Adrenal gland (tissue), 5 donors: Measurements from ENCODE around the gene DHH.

Experiments
- POLR2A ChIP-seq, 2 donors: fragments of 450-650 bp; IDR thresholded peaks; one replicate each; pipeline ENCODE4 v1.6.1; 2017; ENCODE audit warnings: antibody characterized with exemption in 2 of 2, mild to moderate bottlenecking in 2 of 2, moderate library complexity in 1 of 2
- TF ChIP-seq, protein P1 (sequence below), 6 experiments: fragments of 450-650 bp in 4 of 6; fragments of 200-600 bp in 2 of 6; sonication (generic) in 1 of 6; IDR thresholded peaks; 1 replicate in 5 of 6; 2 replicates in 1 of 6; pipeline versions ENCODE4 v1.5.1 to v1.8.0; 2016 to 2021; ENCODE audit warnings: antibody characterized with exemption in 6 of 6, mild to moderate bottlenecking in 2 of 6, moderate library complexity in 1 of 6
- donor health status: DM: no; HTN: no; CAD: no.

GRCh38 chr12:49138999-49139398 lies 44.4 kb upstream of the DHH start:
- TF ChIP-seq, protein P1, sequence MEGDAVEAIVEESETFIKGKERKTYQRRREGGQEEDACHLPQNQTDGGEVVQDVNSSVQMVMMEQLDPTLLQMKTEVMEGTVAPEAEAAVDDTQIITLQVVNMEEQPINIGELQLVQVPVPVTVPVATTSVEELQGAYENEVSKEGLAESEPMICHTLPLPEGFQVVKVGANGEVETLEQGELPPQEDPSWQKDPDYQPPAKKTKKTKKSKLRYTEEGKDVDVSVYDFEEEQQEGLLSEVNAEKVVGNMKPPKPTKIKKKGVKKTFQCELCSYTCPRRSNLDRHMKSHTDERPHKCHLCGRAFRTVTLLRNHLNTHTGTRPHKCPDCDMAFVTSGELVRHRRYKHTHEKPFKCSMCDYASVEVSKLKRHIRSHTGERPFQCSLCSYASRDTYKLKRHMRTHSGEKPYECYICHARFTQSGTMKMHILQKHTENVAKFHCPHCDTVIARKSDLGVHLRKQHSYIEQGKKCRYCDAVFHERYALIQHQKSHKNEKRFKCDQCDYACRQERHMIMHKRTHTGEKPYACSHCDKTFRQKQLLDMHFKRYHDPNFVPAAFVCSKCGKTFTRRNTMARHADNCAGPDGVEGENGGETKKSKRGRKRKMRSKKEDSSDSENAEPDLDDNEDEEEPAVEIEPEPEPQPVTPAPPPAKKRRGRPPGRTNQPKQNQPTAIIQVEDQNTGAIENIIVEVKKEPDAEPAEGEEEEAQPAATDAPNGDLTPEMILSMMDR (IDR thresholded peaks at IDR 0.05): no peak
- TF ChIP-seq POLR2A (IDR thresholded peaks at IDR 0.05): no peak
